GM21786 (cell line): Measurements from ENCODE around the gene ARHGAP25.

Experiments used
- ATAC-seq: cut with Tn5 transposase; IDR thresholded peaks from one replicate; pipeline ENCODE4 v1.9.1; 2021; ENCODE audit not compliant: unreplicated experiment

Gene ARHGAP25

DNA sequence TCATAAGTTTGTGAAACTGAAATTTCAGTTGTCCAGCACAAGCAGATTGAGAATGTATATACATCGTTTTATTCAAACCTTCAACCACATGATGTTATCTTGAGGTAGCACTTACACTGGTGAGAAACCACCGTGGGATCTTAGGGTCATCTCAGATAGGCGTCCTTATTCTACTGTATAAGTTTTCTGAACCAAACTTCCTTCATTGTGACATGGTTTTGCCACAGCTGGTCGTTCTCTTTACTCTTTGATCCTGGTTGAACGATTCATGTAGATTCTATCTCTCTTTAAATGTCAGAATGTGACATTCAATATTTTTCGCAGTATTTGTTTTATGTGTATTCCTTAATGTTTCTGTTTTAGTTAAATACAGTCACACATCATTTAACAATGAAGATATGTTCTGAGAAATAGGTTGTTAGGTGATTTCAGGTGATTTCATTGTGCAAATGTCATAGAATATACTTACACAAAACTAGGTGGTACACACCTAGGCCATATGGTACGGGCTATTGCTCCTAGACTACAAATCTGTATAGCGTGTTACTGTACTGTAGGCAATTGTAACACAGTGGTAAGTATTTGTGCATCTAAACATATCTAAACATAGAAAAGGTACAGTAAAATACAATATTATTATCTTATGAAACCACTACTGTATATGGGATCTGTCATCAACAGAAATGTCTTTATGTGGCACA lies 17.9 kb upstream of the ARHGAP25 start:
- ATAC-seq = no peak

DNA sequence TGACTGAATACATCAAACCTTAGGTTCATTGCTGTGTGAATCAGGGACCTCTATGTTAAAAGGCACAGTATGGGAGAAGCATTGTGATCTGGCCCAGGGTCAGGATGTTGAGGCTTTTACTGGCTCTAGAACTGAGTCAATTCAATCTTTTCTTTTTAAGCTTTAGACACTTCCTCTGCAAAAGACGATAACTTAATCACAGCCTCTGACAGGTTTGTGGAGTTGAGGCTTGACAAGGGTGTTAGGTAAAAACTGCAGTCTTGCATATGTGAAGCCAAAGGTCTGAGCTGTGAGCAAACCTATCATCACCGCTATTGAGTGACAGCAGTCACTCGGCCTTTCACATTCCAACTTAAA lies 17.3 kb upstream of the ARHGAP25 start:
- peak; percentile 17 for ATAC-seq

- ATAC-seq = no peak
Observed at GRCh38 chr2:68719912-68720311, 14.7 kb upstream of the ARHGAP25 start.

- no peak for ATAC-seq
Observed at GRCh38 chr2:68720665-68721064, 13.9 kb upstream of the ARHGAP25 start.

DNA sequence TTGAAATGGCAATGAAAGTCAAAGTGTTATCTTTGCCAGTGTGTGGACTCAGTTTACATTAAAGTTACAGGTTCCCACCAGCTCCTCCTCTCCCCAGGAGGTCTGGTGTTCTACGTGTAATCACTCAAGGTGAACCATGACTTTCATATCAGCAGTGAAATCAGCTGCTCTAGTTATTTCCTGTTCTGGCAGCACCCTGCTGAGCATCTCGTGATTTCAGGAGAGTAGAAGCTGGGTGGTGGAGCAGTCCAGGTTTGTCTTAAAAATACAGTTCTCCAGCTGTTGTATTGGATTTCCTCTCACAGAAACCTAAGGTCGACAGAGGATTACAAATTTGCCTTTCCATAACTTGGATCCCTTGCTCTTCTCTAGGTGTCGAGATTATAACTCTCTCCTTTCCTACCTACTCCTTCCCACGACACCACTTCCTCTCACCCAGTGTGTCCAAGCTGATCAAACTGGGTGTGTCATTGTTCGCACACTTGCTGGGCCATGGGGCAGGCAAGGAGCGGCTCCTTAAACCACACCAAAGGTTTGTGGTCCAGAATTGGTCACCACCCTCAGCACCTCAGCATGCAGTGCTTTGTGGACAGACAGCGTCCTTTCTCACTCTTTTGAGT lies 13.0 kb upstream of the ARHGAP25 start:
- ATAC-seq = peak; percentile 71

DNA sequence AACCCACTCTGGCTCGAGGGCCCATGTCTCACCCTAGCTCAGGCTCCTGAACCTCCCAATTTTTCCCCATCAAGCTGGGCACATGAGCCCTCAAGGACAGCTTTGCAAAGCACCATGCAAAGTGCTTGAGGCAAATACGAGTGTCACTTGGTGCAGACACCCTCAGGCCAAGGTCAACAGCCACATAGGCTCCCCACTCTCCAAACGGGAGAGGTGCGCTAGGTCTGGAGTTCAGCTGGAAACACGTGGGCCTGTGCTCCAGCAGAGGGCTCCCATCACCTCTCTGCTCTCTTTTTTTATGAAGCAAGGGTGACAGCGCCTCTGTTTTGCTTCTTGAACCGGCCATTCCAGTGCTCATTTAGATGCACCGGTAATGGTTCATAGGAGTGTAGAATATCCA lies 11.9 kb upstream of the ARHGAP25 start:
- no peak for ATAC-seq

DNA sequence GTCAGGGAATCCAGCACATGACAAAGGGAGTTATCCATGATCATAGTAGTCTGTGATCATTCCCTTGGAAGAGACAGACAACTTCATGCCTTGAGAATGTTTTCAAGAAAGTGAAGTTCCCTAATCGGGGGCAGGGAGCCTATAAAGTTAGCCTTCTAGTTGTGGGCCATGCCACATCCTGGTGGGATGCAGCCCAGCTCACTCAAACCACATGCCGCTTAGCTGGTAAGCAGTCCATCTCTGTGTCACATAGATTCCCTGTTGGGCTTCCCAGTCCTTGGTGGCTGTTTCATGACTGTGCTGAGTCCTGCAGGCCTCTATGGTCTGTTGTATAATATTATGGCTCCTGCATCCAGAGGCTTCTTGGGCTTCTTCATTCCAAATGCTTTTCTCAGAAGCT lies 11.4 kb upstream of the ARHGAP25 start:
- no peak for ATAC-seq

- no peak for ATAC-seq
Observed at GRCh38 chr2:68726100-68726499, 8.5 kb upstream of the ARHGAP25 start.

DNA sequence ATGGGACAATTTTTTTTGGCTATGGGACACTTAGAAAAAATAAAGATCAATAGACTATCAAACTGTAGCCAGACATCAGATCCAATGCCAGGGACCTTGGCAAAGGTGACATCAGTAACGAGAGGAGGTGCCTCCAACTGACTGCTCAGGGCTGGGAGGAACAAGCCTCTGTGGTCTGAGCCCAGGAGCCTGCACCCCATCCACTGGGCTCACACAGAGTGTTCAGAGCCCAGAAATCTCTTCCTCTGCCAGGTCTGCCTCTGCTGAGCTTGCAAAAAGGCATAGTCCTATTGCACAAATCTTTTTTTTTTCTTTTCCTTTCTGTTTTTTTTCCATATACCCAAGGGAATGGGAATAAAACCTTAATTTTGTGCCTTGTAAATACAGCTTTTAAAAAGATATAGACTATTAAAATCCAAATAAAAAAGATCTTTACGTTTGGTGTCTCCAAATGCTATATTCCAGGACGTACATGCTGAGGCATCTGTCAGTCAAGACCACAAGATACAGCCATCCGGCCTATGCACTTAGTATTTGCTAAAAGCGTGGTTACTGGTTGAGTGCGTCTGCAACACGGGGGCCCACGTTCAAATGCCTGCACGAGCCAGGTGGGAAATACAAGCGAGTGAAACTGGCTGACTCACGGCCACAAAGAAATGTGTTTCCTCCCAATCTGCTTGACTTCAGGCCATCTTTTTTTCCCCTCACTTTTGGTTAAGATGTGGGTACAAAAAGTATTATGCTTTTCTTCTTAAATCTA lies 7.8 kb upstream of the ARHGAP25 start:
- ATAC-seq = peak; percentile 97

GRCh38 chr2:68727683-68728375 lies 6.8 kb upstream of the ARHGAP25 start:
- ATAC-seq = no peak

GRCh38 chr2:68730828-68731227 lies 3.8 kb upstream of the ARHGAP25 start:
- ATAC-seq = no peak

DNA sequence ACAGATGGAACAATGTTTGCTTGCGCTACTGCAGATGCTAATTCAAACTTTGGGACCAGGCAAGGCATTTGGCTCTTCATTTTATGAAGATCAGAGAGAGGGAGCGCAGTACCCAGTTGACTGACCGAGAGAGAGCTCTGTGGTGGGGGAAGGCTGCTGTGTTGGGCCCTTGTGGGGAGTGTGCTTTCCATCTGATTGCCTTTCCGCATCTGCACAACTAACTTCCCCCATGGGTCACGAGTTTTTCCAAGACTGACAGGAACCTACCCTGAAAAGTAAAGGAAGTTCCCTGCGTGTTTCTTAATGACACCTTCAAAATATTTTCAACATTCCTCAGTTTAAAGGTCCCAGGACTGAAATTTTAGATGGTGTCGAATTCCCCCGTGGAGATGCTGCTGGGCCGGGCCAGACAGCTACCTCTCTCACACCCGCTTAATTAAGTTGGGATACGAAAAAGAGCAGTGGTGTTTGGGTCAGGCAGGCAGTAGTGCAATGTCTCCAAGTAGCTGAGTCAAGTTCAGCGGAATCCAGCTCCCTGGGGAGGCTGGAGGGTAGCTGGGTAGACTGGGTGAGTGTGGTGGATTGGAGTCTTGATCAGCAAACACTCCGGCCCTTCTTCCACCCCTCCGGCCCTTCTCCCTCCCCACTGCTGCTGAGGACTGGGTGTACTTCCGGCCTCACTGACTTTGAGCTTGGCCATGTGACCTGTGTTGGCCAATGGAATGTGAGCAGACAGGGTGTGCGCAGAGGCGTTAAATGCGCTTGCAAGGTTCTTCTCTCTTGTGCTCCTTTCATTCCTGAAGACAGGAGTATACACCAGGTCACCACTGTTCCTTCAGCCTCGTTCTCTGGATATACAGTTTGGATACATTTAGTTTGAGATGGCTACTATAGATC lies 2.3 kb upstream of the ARHGAP25 start:
- no peak for ATAC-seq

DNA sequence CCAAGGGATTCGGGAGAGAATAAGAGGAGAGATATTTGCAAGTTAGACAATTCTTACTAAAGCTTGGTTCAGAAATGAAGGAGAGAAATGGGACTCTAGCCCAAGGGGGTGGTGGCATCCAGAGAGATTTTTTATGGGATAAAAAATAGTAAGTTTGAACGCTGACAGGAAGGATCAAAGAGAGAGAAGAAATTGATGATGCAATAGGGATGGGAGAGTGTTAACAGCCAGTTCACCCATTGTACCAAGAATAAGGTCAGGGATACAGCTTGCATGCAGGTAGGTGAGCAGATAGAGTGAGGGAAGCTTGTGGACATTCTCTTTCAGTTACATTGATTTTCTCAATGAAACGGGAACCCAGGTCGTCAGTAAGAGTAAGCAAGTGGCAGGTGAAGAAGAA lies 1.2 kb upstream of the ARHGAP25 start:
- ATAC-seq = no peak

- ATAC-seq = no peak
Observed at GRCh38 chr2:68734176-68734575, 435 bp upstream of the ARHGAP25 start.

DNA sequence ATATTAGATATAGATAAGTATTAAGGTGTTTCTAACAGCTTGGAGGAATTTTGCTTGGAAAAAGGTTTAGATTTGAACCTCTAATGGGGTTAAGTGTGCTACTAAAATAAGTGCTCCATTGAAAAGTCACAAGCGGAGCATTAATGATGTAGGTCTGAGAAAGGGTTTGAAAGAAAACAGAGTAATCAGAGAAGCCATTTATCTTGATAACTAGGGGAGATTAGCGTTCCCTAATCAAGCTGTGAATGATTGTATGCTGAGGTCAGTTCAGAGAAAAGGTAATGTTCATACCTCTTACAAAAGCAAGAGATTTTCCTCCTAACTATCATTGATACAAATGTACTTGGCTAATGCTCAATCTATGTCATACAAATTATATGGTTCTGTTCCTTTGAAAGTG lies 1.5 kb downstream of the ARHGAP25 start:
- ATAC-seq = no peak

- ATAC-seq = peak; percentile 37
Observed at GRCh38 chr2:68737711-68738110, 3.1 kb downstream of the ARHGAP25 start.

GRCh38 chr2:68738906-68739594 lies 4.4 kb downstream of the ARHGAP25 start:
- ATAC-seq = no peak

DNA sequence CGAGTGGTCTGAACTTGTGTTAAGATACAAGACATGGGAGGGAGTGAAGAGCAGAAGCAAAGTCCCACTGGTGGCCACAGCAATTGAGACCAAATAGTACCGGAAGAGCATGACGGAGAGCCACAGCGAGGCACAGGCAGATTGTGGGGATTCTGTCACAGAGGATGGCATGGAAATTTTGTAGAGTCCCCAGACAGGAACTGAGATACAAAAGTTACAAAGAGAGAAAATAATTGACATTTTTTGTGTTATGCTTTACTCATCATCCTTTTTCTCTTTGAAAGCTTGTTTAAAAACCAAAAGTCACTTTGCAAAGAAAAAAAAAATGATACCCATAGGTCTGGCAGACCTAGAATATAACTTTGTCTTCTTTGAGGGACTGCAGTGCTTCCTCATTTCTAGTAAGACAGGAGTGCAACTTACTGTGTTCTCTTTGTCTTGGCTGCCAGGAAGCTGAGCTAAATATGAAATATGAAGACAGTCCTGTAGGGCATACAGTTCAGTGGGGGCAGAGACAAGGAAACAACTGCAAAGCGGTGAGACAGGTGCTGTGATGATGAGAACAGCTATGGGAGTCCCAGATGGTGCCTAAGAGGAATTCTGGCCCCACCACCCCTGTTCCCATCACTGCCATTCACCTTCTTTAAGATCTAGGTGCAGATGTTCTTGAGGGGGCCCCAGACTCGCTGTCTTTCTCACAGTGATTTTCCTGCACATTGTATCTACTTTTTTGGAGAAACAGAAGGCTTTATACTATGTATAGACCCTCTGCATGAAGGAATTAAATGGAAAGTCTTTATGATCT lies 5.2 kb downstream of the ARHGAP25 start:
- ATAC-seq = no peak

- ATAC-seq = no peak
Observed at GRCh38 chr2:68740400-68740914, 5.8 kb downstream of the ARHGAP25 start.
